Neural crest cell (in vitro differentiated cells): ENCODE data around the gene PAK4. TPM values are rescaled to one million over a fixed set of nuclear protein-coding genes. Genes with fewer than 3 reads are reported as not detected.
"Not testable (repeated sequence)": the region's sequence is repeated elsewhere in the genome, so short reads cannot be mapped to it uniquely, and the experiment has no call there.

Experiments
- DNase-seq: peaks from one replicate; pipeline ENCODE4 v3.0.0; 2021; ENCODE audit warnings: low read depth, mixed read lengths, low spot score
- H3K27ac Mint-ChIP-seq: one replicate; pipeline ENCODE4 v1.8.0; 2021; ENCODE audit warnings: mild to moderate bottlenecking, mixed read lengths; ENCODE audit not compliant: unreplicated experiment
- H3K27me3 Mint-ChIP-seq: 2 replicates; pipeline ENCODE4 v1.8.0; 2021; ENCODE audit warnings: low read depth, mild to moderate bottlenecking, mixed read lengths
- H3K36me3 Mint-ChIP-seq: 2 replicates; pipeline ENCODE4 v1.8.0; 2021; ENCODE audit warnings: low read depth, mild to moderate bottlenecking, mixed read lengths
- H3K4me1 Mint-ChIP-seq: 2 replicates; pipeline ENCODE4 v1.8.0; 2021; ENCODE audit warnings: mixed read lengths
- H3K4me3 Mint-ChIP-seq: one replicate; pipeline ENCODE4 v1.8.0; 2021; ENCODE audit warnings: mild to moderate bottlenecking, mixed read lengths
- H3K9me3 Mint-ChIP-seq: 2 replicates; pipeline ENCODE4 v1.8.0; 2021; ENCODE audit warnings: mixed read lengths
- total RNA-seq: library from RNA; stranded (reverse); gene quantifications from 2 replicates; pipeline ENCODE4 v1.2.1, GENCODE V29; 2021
- TF ChIP-seq, protein P1 (sequence below): fragments of 200-600 bp; sonication (generic); conservative IDR thresholded peaks from 2 replicates; pipeline ENCODE4 v1.5.0; 2021; ENCODE audit warnings: antibody characterized with exemption, mild to moderate bottlenecking

PAK4 gene
- total RNA-seq, 1 donor from 2014 or later: 54.4 TPM

- Mint-ChIP-seq H3K4me1 (no peaks in the 10 kb centered on the region), H3K27ac (no peak overlapping the region), H3K36me3 (no peaks in the 10 kb centered on the region), H3K9me3 (no peaks in the 10 kb centered on the region), H3K27me3 (peaks cover 90% of the 10 kb centered on the region), H3K4me3 (no peak overlapping the region)
- TF ChIP-seq, protein P1, sequence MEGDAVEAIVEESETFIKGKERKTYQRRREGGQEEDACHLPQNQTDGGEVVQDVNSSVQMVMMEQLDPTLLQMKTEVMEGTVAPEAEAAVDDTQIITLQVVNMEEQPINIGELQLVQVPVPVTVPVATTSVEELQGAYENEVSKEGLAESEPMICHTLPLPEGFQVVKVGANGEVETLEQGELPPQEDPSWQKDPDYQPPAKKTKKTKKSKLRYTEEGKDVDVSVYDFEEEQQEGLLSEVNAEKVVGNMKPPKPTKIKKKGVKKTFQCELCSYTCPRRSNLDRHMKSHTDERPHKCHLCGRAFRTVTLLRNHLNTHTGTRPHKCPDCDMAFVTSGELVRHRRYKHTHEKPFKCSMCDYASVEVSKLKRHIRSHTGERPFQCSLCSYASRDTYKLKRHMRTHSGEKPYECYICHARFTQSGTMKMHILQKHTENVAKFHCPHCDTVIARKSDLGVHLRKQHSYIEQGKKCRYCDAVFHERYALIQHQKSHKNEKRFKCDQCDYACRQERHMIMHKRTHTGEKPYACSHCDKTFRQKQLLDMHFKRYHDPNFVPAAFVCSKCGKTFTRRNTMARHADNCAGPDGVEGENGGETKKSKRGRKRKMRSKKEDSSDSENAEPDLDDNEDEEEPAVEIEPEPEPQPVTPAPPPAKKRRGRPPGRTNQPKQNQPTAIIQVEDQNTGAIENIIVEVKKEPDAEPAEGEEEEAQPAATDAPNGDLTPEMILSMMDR: no peak
- DNase-seq: no peak
These were observed 39.2 kb upstream of the PAK4 start for GRCh38 chr19:39086386-39086785.

GRCh38 chr19:39087907-39088686 lies 37.5 kb upstream of the PAK4 start:
- no peak overlapping the region for H3K27ac Mint-ChIP-seq
- no peaks in the 10 kb centered on the region for H3K36me3 Mint-ChIP-seq
- no peak for DNase-seq
- H3K4me3 Mint-ChIP-seq: no peak overlapping the region
- no peaks in the 10 kb centered on the region for H3K9me3 Mint-ChIP-seq
- no peaks in the 10 kb centered on the region for H3K4me1 Mint-ChIP-seq
- TF ChIP-seq, protein P1: no peak
- H3K27me3 Mint-ChIP-seq: peaks cover 85% of the 10 kb centered on the region

GRCh38 chr19:39090016-39090415 lies 35.6 kb upstream of the PAK4 start:
- H3K27me3 Mint-ChIP-seq: peaks cover 83% of the 10 kb centered on the region

GRCh38 chr19:39090881-39091280 lies 34.7 kb upstream of the PAK4 start:
- Mint-ChIP-seq H3K4me1 (no peaks in the 10 kb centered on the region), H3K4me3 (no peak overlapping the region), H3K27ac (no peak overlapping the region), H3K27me3 (peaks cover 81% of the 10 kb centered on the region), H3K9me3 (no peaks in the 10 kb centered on the region), H3K36me3 (no peaks in the 10 kb centered on the region)
- DNase-seq: no peak
- TF ChIP-seq, protein P1: no peak

More at GRCh38 chr19:39090016-39090415, 35.6 kb upstream of the PAK4 start:
- not testable (repeated sequence) for DNase-seq, H3K27ac Mint-ChIP-seq, H3K36me3 Mint-ChIP-seq, H3K4me1 Mint-ChIP-seq, H3K4me3 Mint-ChIP-seq, H3K9me3 Mint-ChIP-seq

- not testable (repeated sequence) for H3K27ac Mint-ChIP-seq, H3K9me3 Mint-ChIP-seq, H3K36me3 Mint-ChIP-seq, H3K4me1 Mint-ChIP-seq, H3K4me3 Mint-ChIP-seq, DNase-seq
- H3K27me3 Mint-ChIP-seq: peaks cover 49% of the 10 kb centered on the region
These were observed 29.6 kb upstream of the PAK4 start for GRCh38 chr19:39095799-39096540.

GRCh38 chr19:39097299-39097698 lies 28.3 kb upstream of the PAK4 start:
- no peaks in the 10 kb centered on the region for H3K4me1 Mint-ChIP-seq
- peaks cover 38% of the 10 kb centered on the region for H3K27me3 Mint-ChIP-seq
- no peak overlapping the region for H3K27ac Mint-ChIP-seq
- TF ChIP-seq, protein P1: no peak
- DNase-seq: no peak
- no peaks in the 10 kb centered on the region for H3K36me3 Mint-ChIP-seq
- H3K4me3 Mint-ChIP-seq: no peak overlapping the region
- H3K9me3 Mint-ChIP-seq: peaks cover 3% of the 10 kb centered on the region
